Karpas-422 (cell line): ENCODE results near the gene FRMPD2. TPM values are rescaled to one million over a fixed set of nuclear protein-coding genes. Genes with fewer than 3 reads are reported as not detected.

Experiments used
- DNase-seq: peaks from one replicate; pipeline ENCODE4 v3.0.0-alpha.2; 2015
- H2AFZ ChIP-seq: fragments of 200-600 bp; sonication (generic); 2 replicates; pipeline ENCODE4 v1.6.1; 2014; ENCODE audit warnings: antibody characterized with exemption, low read length, mixed read lengths
- H3K27ac ChIP-seq: fragments of 200-600 bp; sonication (generic); 2 replicates; pipeline ENCODE4 v1.5.1; 2014; ENCODE audit warnings: mild to moderate bottlenecking, low read length, moderate library complexity
- H3K27me3 ChIP-seq: fragments of 200-600 bp; sonication (generic); 2 replicates; pipeline ENCODE4 v1.6.1; 2014; ENCODE audit warnings: low read length, mixed read lengths
- H3K36me3 ChIP-seq: fragments of 200-600 bp; sonication (generic); 2 replicates; pipeline ENCODE4 v1.6.1; 2014; ENCODE audit warnings: low read length, mixed read lengths; ENCODE audit not compliant: insufficient read depth
- H3K4me1 ChIP-seq: fragments of 200-600 bp; sonication (generic); 2 replicates; pipeline ENCODE4 v1.6.1; 2014; ENCODE audit warnings: mild to moderate bottlenecking, low read length, mixed read lengths
- H3K4me2 ChIP-seq: fragments of 200-600 bp; sonication (generic); 2 replicates; pipeline ENCODE4 v1.6.1; 2014; ENCODE audit warnings: low read length, low read depth, mild to moderate bottlenecking; ENCODE audit not compliant: poor library complexity, severe bottlenecking
- H3K4me3 ChIP-seq: fragments of 200-600 bp; sonication (generic); 2 replicates; pipeline ENCODE4 v1.5.1; 2014; ENCODE audit warnings: mild to moderate bottlenecking, antibody characterized with exemption, low read length, mixed read lengths
- H3K79me2 ChIP-seq: fragments of 200-600 bp; sonication (generic); 2 replicates; pipeline ENCODE4 v1.6.1; 2014; ENCODE audit warnings: mild to moderate bottlenecking, low read length, mixed read lengths
- H3K9ac ChIP-seq: fragments of 200-600 bp; sonication (generic); 2 replicates; pipeline ENCODE4 v1.6.0; 2014; ENCODE audit warnings: low read length
- H3K9me2 ChIP-seq: fragments of 200-600 bp; sonication (generic), shearing (Covaris generic); replicated peaks from 2 replicates; pipeline ENCODE4 v1.6.0; 2014; ENCODE audit warnings: mild to moderate bottlenecking, low read length, moderate library complexity; ENCODE audit not compliant: insufficient read depth
- H3K9me3 ChIP-seq: fragments of 300-700, 200-600 bp; sonication (generic); 2 replicates; pipeline ENCODE4 v1.6.1; 2014; ENCODE audit warnings: low read length, mixed read lengths
- H4K20me1 ChIP-seq: fragments of 200-600 bp; sonication (generic); 2 replicates; pipeline ENCODE4 v1.6.1; 2014; ENCODE audit warnings: mild to moderate bottlenecking, antibody characterized with exemption, low read length, low read depth; ENCODE audit not compliant: insufficient read depth
- total RNA-seq: library from RNA; depleted of rRNA; stranded (reverse); fragments of >200 nt; shearing (Covaris generic); gene quantifications from 2 replicates; pipeline ENCODE4 v1.2.3, GENCODE V29; 2014; ENCODE audit warnings: low replicate concordance; rRNA removed

FRMPD2 gene
- total RNA-seq: not detected in 2 replicates

DNA sequence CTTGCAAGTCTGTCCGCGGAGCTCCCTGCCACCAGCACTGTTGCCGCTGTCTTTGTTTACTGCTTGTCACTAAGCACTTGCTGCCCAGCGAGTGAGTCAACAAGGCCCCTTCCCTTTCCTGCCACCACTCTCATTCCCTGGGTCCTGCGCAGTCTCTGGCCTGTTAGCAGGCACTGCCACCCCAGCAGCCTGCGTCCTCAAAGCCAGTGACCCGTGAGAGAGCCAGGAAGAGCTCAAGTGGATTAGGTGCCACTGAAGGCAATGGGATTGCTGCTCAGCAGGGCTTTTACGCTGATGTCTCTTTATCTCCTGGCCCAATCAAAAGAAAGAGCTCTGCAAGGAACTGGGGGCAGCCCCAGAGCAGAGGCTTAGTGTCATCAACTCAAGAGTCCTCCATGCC, at the start of gene FRMPD2:
Gene FRMPD2 (minus strand): TSS at position 61 of the 400 bp plus-strand sequence. CDS start 129 bp downstream, outside the sequence.
- H2AFZ ChIP-seq: no peak within 1 kb of the TSS
- no peak within 1 kb of the TSS for H3K4me3 ChIP-seq
- H4K20me1 ChIP-seq: no peaks in the 10 kb centered on the region
- H3K9me2 ChIP-seq: no peaks in the 10 kb centered on the region
- no peaks in the 10 kb centered on the region for H3K36me3 ChIP-seq
- no peaks in the 10 kb centered on the region for H3K9me3 ChIP-seq
- no peaks in the 10 kb centered on the region for H3K4me1 ChIP-seq
- DNase-seq: no peak
- H3K79me2 ChIP-seq: no peaks in the 10 kb centered on the region
- H3K27me3 ChIP-seq: no peaks in the 10 kb centered on the region
- no peak within 1 kb of the TSS for H3K4me2 ChIP-seq
- no peak within 1 kb of the TSS for H3K27ac ChIP-seq
- H3K9ac ChIP-seq: no peak within 1 kb of the TSS

DNA sequence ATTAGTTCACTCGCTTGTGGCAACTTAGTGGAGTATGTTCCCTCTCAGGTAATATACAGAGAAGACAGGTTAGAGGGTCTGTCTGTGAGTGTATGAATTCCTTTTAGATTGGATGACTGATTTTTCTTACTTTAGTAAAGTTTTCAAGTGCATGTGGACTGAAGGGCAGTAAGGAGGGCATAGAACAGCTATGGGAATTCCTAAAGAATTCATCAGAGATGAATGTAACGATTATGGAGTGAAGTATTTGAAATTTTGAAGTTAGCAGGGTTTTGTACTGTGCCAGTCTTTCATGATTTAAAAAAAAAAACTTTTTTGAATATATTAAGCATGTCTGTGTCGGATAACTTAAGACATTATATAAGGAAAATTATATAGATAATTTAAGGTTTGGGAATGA, 47.5 kb upstream of the FRMPD2 start:
- no peaks in the 10 kb centered on the region for H3K36me3 ChIP-seq
- H2AFZ ChIP-seq: no peak overlapping the region
- no peaks in the 10 kb centered on the region for H3K9me3 ChIP-seq
- H3K27ac ChIP-seq: no peak overlapping the region
- no peak overlapping the region for H3K9ac ChIP-seq
- H3K9me2 ChIP-seq: no peaks in the 10 kb centered on the region
- H3K4me3 ChIP-seq: no peak overlapping the region
- H3K4me1 ChIP-seq: no peaks in the 10 kb centered on the region
- no peak for DNase-seq
- H3K4me2 ChIP-seq: no peak overlapping the region
- H3K27me3 ChIP-seq: no peaks in the 10 kb centered on the region
- no peaks in the 10 kb centered on the region for H3K79me2 ChIP-seq
- peaks cover 62% of the 10 kb centered on the region for H4K20me1 ChIP-seq

- no peak for DNase-seq
- no peaks in the 10 kb centered on the region for H3K36me3 ChIP-seq
- H3K27ac ChIP-seq: no peak overlapping the region
- H3K4me3 ChIP-seq: no peak overlapping the region
- H3K79me2 ChIP-seq: no peaks in the 10 kb centered on the region
- no peak overlapping the region for H3K9ac ChIP-seq
- peaks cover 64% of the 10 kb centered on the region for H4K20me1 ChIP-seq
- H3K27me3 ChIP-seq: no peaks in the 10 kb centered on the region
- no peaks in the 10 kb centered on the region for H3K4me1 ChIP-seq
- no peaks in the 10 kb centered on the region for H3K9me2 ChIP-seq
- H3K9me3 ChIP-seq: no peaks in the 10 kb centered on the region
- H3K4me2 ChIP-seq: no peak overlapping the region
- no peak overlapping the region for H2AFZ ChIP-seq
Observed at GRCh38 chr10:48317321-48317990, 43.0 kb upstream of the FRMPD2 start.

DNA sequence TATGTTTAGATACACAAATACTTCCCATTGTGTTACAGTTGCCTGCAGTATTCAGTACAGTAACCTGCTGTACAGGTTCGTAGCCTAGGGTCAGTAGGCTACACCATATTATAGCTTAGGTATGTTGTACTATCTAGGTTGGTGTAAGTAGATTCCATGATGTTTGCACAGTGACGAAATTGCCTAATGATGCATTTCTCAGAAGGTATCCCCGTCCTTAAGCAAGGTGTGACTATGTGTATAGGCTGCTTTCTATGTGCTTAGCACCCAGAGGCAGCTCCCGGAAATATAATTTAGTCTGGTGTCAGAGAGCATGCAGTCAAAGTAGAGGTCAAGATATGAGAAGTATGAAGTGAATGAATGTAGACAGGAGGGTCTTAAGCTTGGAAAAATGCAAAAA, 41.7 kb upstream of the FRMPD2 start:
- Histone ChIP-seq H4K20me1 (peaks cover 65% of the 10 kb centered on the region), H3K4me1 (no peaks in the 10 kb centered on the region), H3K27me3 (no peaks in the 10 kb centered on the region), H3K4me2 (no peak overlapping the region), H2AFZ (no peak overlapping the region), H3K79me2 (no peaks in the 10 kb centered on the region), H3K9ac (no peak overlapping the region), H3K9me3 (no peaks in the 10 kb centered on the region), H3K27ac (no peak overlapping the region), H3K4me3 (no peak overlapping the region), H3K9me2 (no peaks in the 10 kb centered on the region), H3K36me3 (no peaks in the 10 kb centered on the region)
- no peak for DNase-seq

DNA sequence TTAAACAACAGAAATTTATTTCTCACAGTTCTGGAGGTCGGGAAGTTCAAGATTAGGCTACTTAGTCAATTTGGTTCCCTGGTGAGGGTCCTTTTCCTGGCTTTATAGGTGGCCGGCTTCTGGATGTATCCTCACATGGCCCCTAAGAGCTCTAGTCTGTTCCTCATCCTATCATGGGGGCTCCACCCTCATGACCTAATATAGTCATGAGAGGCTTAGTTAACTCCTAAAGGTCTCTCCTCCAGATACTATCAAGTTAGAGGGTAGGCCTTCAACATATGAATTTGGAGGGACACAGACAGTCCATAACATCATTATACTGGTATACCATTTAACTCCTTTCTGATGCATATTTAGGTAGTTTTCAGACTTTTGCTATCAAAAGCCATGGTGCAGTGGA, 39.6 kb upstream of the FRMPD2 start:
- no peaks in the 10 kb centered on the region for H3K9me2 ChIP-seq
- peaks cover 69% of the 10 kb centered on the region for H4K20me1 ChIP-seq
- no peak overlapping the region for H3K27ac ChIP-seq
- no peak overlapping the region for H3K4me3 ChIP-seq
- no peaks in the 10 kb centered on the region for H3K36me3 ChIP-seq
- DNase-seq: no peak
- no peaks in the 10 kb centered on the region for H3K9me3 ChIP-seq
- H3K4me2 ChIP-seq: no peak overlapping the region
- no peaks in the 10 kb centered on the region for H3K79me2 ChIP-seq
- no peaks in the 10 kb centered on the region for H3K27me3 ChIP-seq
- H2AFZ ChIP-seq: no peak overlapping the region
- peaks cover 8% of the 10 kb centered on the region for H3K4me1 ChIP-seq
- no peak overlapping the region for H3K9ac ChIP-seq

- H3K9me2 ChIP-seq: no peaks in the 10 kb centered on the region
- no peaks in the 10 kb centered on the region for H3K27me3 ChIP-seq
- no peak overlapping the region for H3K9ac ChIP-seq
- H3K79me2 ChIP-seq: no peaks in the 10 kb centered on the region
- no peak overlapping the region for H3K27ac ChIP-seq
- no peaks in the 10 kb centered on the region for H3K36me3 ChIP-seq
- no peak overlapping the region for H3K4me3 ChIP-seq
- H3K9me3 ChIP-seq: no peaks in the 10 kb centered on the region
- peaks cover 36% of the 10 kb centered on the region for H4K20me1 ChIP-seq
- no peak overlapping the region for H3K4me2 ChIP-seq
- no peak overlapping the region for H2AFZ ChIP-seq
- peak; percentile 44 for DNase-seq
- peaks cover 20% of the 10 kb centered on the region for H3K4me1 ChIP-seq
Observed at GRCh38 chr10:48309711-48310226, 35.3 kb upstream of the FRMPD2 start.

- H3K79me2 ChIP-seq: no peaks in the 10 kb centered on the region
Observed at GRCh38 chr10:48307711-48308018, 33.2 kb upstream of the FRMPD2 start.

DNA sequence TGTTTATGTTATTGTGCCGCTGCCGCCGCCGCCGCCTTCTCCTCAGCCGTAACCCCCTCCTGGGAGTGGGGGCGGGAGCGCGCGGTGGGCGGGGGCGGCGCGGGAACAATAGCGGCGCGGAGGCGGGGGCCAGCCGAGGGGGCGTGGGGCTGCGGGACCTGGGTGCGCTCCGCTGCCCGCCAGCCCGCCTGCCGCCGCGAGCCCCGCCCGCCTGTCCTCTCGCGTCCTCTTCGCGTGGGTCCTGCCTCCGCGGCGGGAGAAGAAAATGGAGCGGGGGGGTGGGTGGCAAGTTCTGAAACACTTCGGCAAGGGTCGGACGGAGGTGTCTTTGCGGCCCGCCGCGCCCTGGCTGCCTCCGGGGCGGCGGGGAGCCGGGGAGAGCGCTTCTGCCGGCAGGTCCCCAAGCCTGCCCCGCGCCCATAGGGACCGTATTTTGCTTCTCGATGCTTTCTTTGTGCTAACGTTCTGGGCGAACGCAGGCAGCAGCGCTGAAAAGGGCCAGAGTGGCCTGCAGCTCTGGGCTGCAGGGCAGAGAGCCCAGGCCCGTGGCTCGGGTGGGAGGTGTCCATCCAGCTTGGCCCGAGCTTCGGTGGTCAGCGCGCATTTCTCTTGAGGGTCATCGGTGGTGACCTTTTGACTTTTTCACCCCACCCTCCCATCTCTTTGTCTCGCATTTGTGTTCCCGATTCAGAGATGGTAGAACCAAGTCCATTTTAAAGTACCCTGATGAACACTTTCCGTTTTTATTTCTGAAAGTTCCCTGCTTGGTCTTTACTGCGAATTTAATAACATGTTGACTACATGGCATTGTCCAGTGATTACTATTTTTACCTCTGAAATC, 32.6 kb upstream of the FRMPD2 start:
- Histone ChIP-seq H3K27me3 (no peaks in the 10 kb centered on the region), H4K20me1 (peaks cover 17% of the 10 kb centered on the region), H2AFZ (peak overlapping the region; percentile 30; the same call in 1 of the 2 replicates), H3K4me3 (peak overlapping the region; percentile 70), H3K9ac (peak overlapping the region; percentile 75), H3K79me2 (no peaks in the 10 kb centered on the region), H3K9me2 (no peaks in the 10 kb centered on the region), H3K4me1 (peaks cover 20% of the 10 kb centered on the region), H3K27ac (no peak overlapping the region), H3K4me2 (peak overlapping the region; percentile 93), H3K9me3 (no peaks in the 10 kb centered on the region), H3K36me3 (no peaks in the 10 kb centered on the region)
- peak; percentile 70 for DNase-seq

More at GRCh38 chr10:48307711-48308018, 33.2 kb upstream of the FRMPD2 start:
- Histone ChIP-seq H3K27me3 (no peaks in the 10 kb centered on the region), H3K9me3 (no peaks in the 10 kb centered on the region), H3K4me2 (peak overlapping the region; percentile 93), H3K36me3 (no peaks in the 10 kb centered on the region), H2AFZ (no peak overlapping the region), H3K4me3 (peak overlapping the region; percentile 70), H3K9me2 (no peaks in the 10 kb centered on the region), H3K9ac (peak overlapping the region; percentile 75), H3K27ac (no peak overlapping the region), H4K20me1 (peaks cover 22% of the 10 kb centered on the region), H3K4me1 (peaks cover 20% of the 10 kb centered on the region)
- DNase-seq: no peak
